Naive thymus-derived CD4-positive, alpha-beta T cell (primary cell): ENCODE results near the gene WDR20. TPM values are rescaled to one million over a fixed set of nuclear protein-coding genes. Genes with fewer than 3 reads are reported as not detected.
A peak's percentile ranks its signal among the peaks of the same experiment; 100 is the strongest.

ENCODE experiments used
- ATAC-seq: fragments of 150-1000 bp; cut with Tn5 transposase; 2 replicates; pipeline ENCODE4 v1.10.0; 2021; ENCODE audit warnings: mild to moderate bottlenecking, moderate library complexity
- CTCF ChIA-PET: fragments of 350-600 bp; sonication (Branson Sonifier 250); formaldehyde crosslinking; loops from one replicate; lab custom pipeline; 2021; ENCODE audit warnings: antibody characterized with exemption; lab: Charles Lee
- POLR2A ChIA-PET: fragments of 350-600 bp; sonication (Branson Sonifier 250); formaldehyde crosslinking; loops from one replicate; lab custom pipeline; 2021; ENCODE audit warnings: antibody characterized with exemption, inconsistent platforms; lab: Charles Lee
- DNase-seq, 9 donors: peaks; one replicate each; pipeline versions ENCODE4 v3.0.0 to v3.0.0-alpha.2; 2020 to 2022; ENCODE audit warnings: mixed read lengths in 1 of 9
- H3K27ac ChIP-seq: one replicate; pipeline ENCODE4 v1.7.0; 2013; ENCODE audit warnings: mild to moderate bottlenecking, low read depth, low read length, moderate library complexity
- H3K27me3 ChIP-seq, 2 donors: one replicate each; pipeline ENCODE4 v1.7.0; 2013; ENCODE audit warnings: low read length in 2 of 2, mild to moderate bottlenecking in 2 of 2, moderate library complexity in 2 of 2; ENCODE audit not compliant: control insufficient read depth in 2 of 2, insufficient read depth in 2 of 2
- H3K36me3 ChIP-seq, 3 experiments: 1 replicate in 2 of 3; 2 replicates in 1 of 3; pipeline ENCODE4 v1.7.0; 2013; ENCODE audit warnings: low read length in 3 of 3, mild to moderate bottlenecking in 3 of 3, moderate library complexity in 1 of 3; ENCODE audit not compliant: insufficient read depth in 3 of 3, control insufficient read depth in 2 of 3
- H3K4me1 ChIP-seq, 2 donors: one replicate each; pipeline ENCODE4 v1.7.0; 2013; ENCODE audit warnings: low read length in 2 of 2, mild to moderate bottlenecking in 2 of 2, moderate library complexity in 1 of 2; ENCODE audit not compliant: control insufficient read depth in 2 of 2, insufficient read depth in 2 of 2
- H3K4me3 ChIP-seq: 2 replicates; pipeline ENCODE4 v1.7.0; 2013; ENCODE audit warnings: mild to moderate bottlenecking, low read length
- H3K9me3 ChIP-seq, 3 experiments: 1 replicate in 2 of 3; 2 replicates in 1 of 3; pipeline ENCODE4 v1.7.0; 2013; ENCODE audit warnings: low read length in 3 of 3; ENCODE audit not compliant: control insufficient read depth in 2 of 3
- H3K27ac Mint-ChIP-seq, 9 donors: one replicate each; pipeline ENCODE4 v1.8.0; 2020 to 2022; ENCODE audit warnings: mixed read lengths in 9 of 9, mild to moderate bottlenecking in 8 of 9, moderate library complexity in 5 of 9, inconsistent platforms in 2 of 9
- H3K27me3 Mint-ChIP-seq, 5 donors: one replicate each; pipeline ENCODE4 v1.8.0; 2021 to 2022; ENCODE audit warnings: mixed read lengths in 5 of 5, mild to moderate bottlenecking in 1 of 5
- H3K36me3 Mint-ChIP-seq, 5 donors: one replicate each; pipeline ENCODE4 v1.8.0; 2020 to 2022; ENCODE audit warnings: mixed read lengths in 5 of 5, mild to moderate bottlenecking in 3 of 5, inconsistent platforms in 1 of 5
- H3K4me1 Mint-ChIP-seq, 7 donors: one replicate each; pipeline ENCODE4 v1.8.0; 2020 to 2022; ENCODE audit warnings: mixed read lengths in 7 of 7, mild to moderate bottlenecking in 3 of 7, inconsistent platforms in 1 of 7
- H3K4me3 Mint-ChIP-seq, 10 donors: one replicate each; pipeline ENCODE4 v1.8.0; 2020 to 2022; ENCODE audit warnings: mild to moderate bottlenecking in 10 of 10, mixed read lengths in 10 of 10, moderate library complexity in 6 of 10, inconsistent platforms in 2 of 10
- H3K9me3 Mint-ChIP-seq, 11 donors: one replicate each; pipeline ENCODE4 v1.8.0; 2020 to 2022; ENCODE audit warnings: mixed read lengths in 11 of 11, mild to moderate bottlenecking in 4 of 11, inconsistent platforms in 1 of 11, moderate library complexity in 1 of 11
- intact Hi-C, 2 donors: fragments of 100-400 bp; cut with micrococcal nuclease; formaldehyde crosslinking; loops; one replicate each; pipeline ENCODE4 v1.15.1; 2023
- polyA plus RNA-seq, 2 donors: library from polyadenylated mRNA; unstranded; fragments of 300-500 nt; fragmentation: Illumina TruSeq; gene quantifications; one replicate each; pipeline ENCODE4 v1.2.3, GENCODE V29; 2021
- total RNA-seq, 6 experiments: library from RNA in 5 of 6; stranded (reverse) in 5 of 6; gene quantifications; 1 replicate in 5 of 6; 2 replicates in 1 of 6; pipeline ENCODE4 v1.2.3 and lab custom pipeline; 2021 to 2026

The WDR20 gene
- total and polyA plus RNA-seq, 7 experiments from 2014 or later, result 9.1 to 67.8 (median 36.1) TPM

- Mint-ChIP-seq H3K27ac (no peak overlapping the region), H3K27me3 (no peaks in the 10 kb centered on the region), H3K9me3 (no peaks in the 10 kb centered on the region), H3K4me3 (no peak overlapping the region), H3K4me1 (peaks cover 0 to 9% (median 2%) of the 10 kb centered on the region in 7 donors), H3K36me3 (peaks cover 0 to 32% (median 12%) of the 10 kb centered on the region in 5 donors)
- H3K27ac ChIP-seq, result no peak overlapping the region
- CTCF ChIA-PET, result no interaction called here
- H3K27me3 ChIP-seq, result no peaks in the 10 kb centered on the region
- DNase-seq (no peak), ATAC-seq (no peak)
- peaks cover 0 to 94% (median 10%) of the 10 kb centered on the region in 3 experiments for H3K36me3 ChIP-seq
- intact Hi-C loops, result no loop called here
- H3K4me3 ChIP-seq, result no peak overlapping the region
- no peaks in the 10 kb centered on the region for H3K9me3 ChIP-seq
- no peaks in the 10 kb centered on the region for H3K4me1 ChIP-seq
- POLR2A ChIA-PET, result no interaction called here
Observed at GRCh38 chr14:102209224-102209966, 69.7 kb downstream of the WDR20 start.

DNA sequence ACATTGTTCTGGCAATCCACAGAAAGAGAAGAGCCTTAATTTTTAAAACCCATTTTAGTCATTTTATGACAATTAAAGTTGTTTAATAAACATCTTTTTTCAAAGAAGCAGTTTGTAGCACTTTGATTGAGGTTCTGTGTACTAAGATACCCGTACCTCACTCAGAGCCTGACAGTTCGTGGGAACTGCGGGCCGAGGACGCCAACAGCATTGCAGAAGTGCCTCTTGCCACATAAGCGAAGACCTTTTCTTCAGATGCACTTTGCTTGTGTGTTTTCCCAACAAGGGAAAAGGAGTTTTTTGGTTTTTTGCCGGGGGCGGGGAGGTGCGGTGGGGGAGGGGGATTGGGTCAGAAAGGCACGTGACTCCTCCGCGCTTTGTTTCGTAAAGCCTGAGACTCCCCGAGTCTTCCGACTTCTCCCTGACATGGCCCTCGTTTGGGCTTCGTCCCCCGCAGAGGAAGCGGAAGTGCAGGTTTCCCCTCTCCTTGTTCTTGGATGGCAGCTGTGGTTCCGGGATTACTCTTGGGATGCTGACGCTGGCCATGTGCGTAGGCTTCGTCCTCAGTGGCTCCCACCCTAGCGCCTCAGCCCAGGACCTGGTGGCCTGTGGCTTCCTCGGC lies 70.8 kb downstream of the WDR20 start:
- intact Hi-C loops, result no loop called here
- H3K27me3 ChIP-seq, result no peaks in the 10 kb centered on the region
- DNase-seq (no peak), ATAC-seq (no peak)
- CTCF ChIA-PET, result no interaction called here
- Mint-ChIP-seq H3K27me3 (no peaks in the 10 kb centered on the region), H3K27ac (no peak overlapping the region), H3K36me3 (peaks cover 0 to 29% (median 12%) of the 10 kb centered on the region in 5 donors), H3K4me1 (peaks cover 0 to 7% (median 0%) of the 10 kb centered on the region in 7 donors), H3K9me3 (no peaks in the 10 kb centered on the region), H3K4me3 (no peak overlapping the region)
- no peaks in the 10 kb centered on the region for H3K9me3 ChIP-seq
- no peaks in the 10 kb centered on the region for H3K4me1 ChIP-seq
- POLR2A ChIA-PET, result no interaction called here
- H3K36me3 ChIP-seq, result peaks cover 0 to 90% (median 10%) of the 10 kb centered on the region in 3 experiments
- H3K27ac ChIP-seq, result no peak overlapping the region
- H3K4me3 ChIP-seq, result no peak overlapping the region

DNA sequence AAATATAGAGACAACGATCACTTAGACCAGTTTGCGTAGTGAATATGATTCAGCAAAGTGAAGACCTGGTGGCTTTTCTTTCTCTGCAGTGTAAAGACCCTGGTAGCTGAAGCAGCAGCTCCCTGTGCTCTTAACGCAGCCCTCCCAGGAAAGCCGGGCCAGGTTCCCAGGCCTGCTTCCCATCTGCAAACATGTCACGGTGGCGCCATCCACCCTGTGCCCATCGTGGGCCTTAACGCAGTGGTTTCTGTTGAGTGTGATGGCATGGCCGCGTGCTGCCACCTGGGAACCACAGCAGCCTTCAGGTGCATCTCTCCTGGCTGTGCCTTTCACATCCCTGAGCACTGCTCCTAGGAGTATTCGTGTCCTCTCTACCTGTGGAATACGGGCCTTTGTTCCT lies 71.5 kb downstream of the WDR20 start:
- CTCF ChIA-PET, result no interaction called here
- Mint-ChIP-seq H3K36me3 (peaks cover 0 to 26% (median 12%) of the 10 kb centered on the region in 5 donors), H3K4me3 (no peak overlapping the region), H3K27ac (no peak overlapping the region), H3K27me3 (no peaks in the 10 kb centered on the region), H3K4me1 (peaks cover 0 to 7% (median 0%) of the 10 kb centered on the region in 7 donors), H3K9me3 (no peaks in the 10 kb centered on the region)
- Histone ChIP-seq H3K36me3 (peaks cover 0 to 85% (median 10%) of the 10 kb centered on the region in 3 experiments), H3K27ac (no peak overlapping the region), H3K4me1 (no peaks in the 10 kb centered on the region), H3K4me3 (no peak overlapping the region), H3K9me3 (no peaks in the 10 kb centered on the region), H3K27me3 (no peaks in the 10 kb centered on the region)
- POLR2A ChIA-PET, result no interaction called here
- DNase-seq, result no peak
- intact Hi-C loops, result no loop called here
- no peak for ATAC-seq

DNA sequence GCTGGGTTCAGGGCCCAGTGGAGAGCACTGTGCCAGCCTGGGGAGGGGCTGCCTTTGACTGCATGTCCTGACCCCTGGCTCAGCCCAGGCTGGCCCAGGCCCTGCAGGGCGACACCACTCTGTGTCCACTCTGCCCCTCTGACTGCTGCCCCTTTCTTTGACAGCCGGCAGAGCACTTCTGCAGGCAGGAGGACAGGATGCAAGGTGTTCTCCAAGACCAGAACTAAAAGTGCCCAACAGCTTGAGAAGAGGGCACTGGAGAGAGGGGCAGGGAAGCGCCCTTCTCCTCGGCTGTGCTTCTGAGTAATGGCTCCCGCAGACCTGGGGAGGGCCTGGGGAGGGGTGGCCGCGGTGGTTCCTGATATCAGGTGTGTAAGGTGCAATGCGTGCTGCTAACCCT lies 72.7 kb downstream of the WDR20 start:
- Histone ChIP-seq H3K36me3 (peaks cover 0 to 80% (median 10%) of the 10 kb centered on the region in 3 experiments), H3K4me3 (no peak overlapping the region), H3K27me3 (no peaks in the 10 kb centered on the region), H3K4me1 (no peaks in the 10 kb centered on the region), H3K9me3 (no peaks in the 10 kb centered on the region), H3K27ac (no peak overlapping the region)
- peaks cover 0 to 7% (median 0%) of the 10 kb centered on the region in 7 donors for H3K4me1 Mint-ChIP-seq
- intact Hi-C loops, result no loop called here
- H3K36me3 Mint-ChIP-seq, result peaks cover 0 to 23% (median 11%) of the 10 kb centered on the region in 5 donors
- no peak overlapping the region for H3K4me3 Mint-ChIP-seq
- H3K27ac Mint-ChIP-seq, result peak overlapping the region in 1 of 9 donors; percentile 9
- CTCF ChIA-PET, result no interaction called here
- no peaks in the 10 kb centered on the region for H3K9me3 Mint-ChIP-seq
- DNase-seq (no peak), ATAC-seq (no peak)
- POLR2A ChIA-PET, result no interaction called here
- no peaks in the 10 kb centered on the region for H3K27me3 Mint-ChIP-seq

- Histone ChIP-seq H3K9me3 (no peaks in the 10 kb centered on the region), H3K27me3 (no peaks in the 10 kb centered on the region), H3K36me3 (peaks cover 0 to 79% (median 10%) of the 10 kb centered on the region in 3 experiments), H3K4me3 (no peak overlapping the region), H3K27ac (no peak overlapping the region), H3K4me1 (no peaks in the 10 kb centered on the region)
- Mint-ChIP-seq H3K4me1 (peaks cover 0 to 7% (median 2%) of the 10 kb centered on the region in 7 donors), H3K4me3 (no peak overlapping the region), H3K27ac (peak overlapping the region in 1 of 9 donors; percentile 41), H3K36me3 (peaks cover 0 to 19% (median 8%) of the 10 kb centered on the region in 5 donors), H3K9me3 (no peaks in the 10 kb centered on the region), H3K27me3 (no peaks in the 10 kb centered on the region)
- ChIA-PET CTCF (no interaction called here), POLR2A (no interaction called here)
- ATAC-seq (no peak), DNase-seq (no peak)
- intact Hi-C loops, result no loop called here
Observed at GRCh38 chr14:102212845-102213244, 73.1 kb downstream of the WDR20 start.

GRCh38 chr14:102213470-102213869 lies 73.8 kb downstream of the WDR20 start:
- DNase-seq, result no peak
- Mint-ChIP-seq H3K27ac (no peak overlapping the region), H3K9me3 (no peaks in the 10 kb centered on the region), H3K4me1 (peaks cover 0 to 7% (median 2%) of the 10 kb centered on the region in 7 donors), H3K36me3 (peaks cover 0 to 16% (median 8%) of the 10 kb centered on the region in 5 donors), H3K27me3 (no peaks in the 10 kb centered on the region), H3K4me3 (no peak overlapping the region)
- CTCF ChIA-PET, result no interaction called here
- intact Hi-C loops, result no loop called here
- H3K4me3 ChIP-seq, result no peak overlapping the region
- H3K36me3 ChIP-seq, result peaks cover 0 to 77% (median 10%) of the 10 kb centered on the region in 3 experiments
- H3K9me3 ChIP-seq, result no peaks in the 10 kb centered on the region
- no peaks in the 10 kb centered on the region for H3K27me3 ChIP-seq
- no peak overlapping the region for H3K27ac ChIP-seq
- ATAC-seq, result no peak
- POLR2A ChIA-PET, result no interaction called here
- no peaks in the 10 kb centered on the region for H3K4me1 ChIP-seq
